Measurements from ENCODE around the gene ERLIN1. TPM values are rescaled to one million over a fixed set of nuclear protein-coding genes. Genes with fewer than 3 reads are reported as not detected.

ERLIN1 gene
- total RNA-seq, 1 experiment from 2014 or later: 23.5 TPM

GRCh38 chr10:100153239-100153825, 32.5 kb downstream of the ERLIN1 start:
- CTCF ChIA-PET: no interaction called here
- Mint-ChIP-seq H3K9me3 (no peaks in the 10 kb centered on the region), H3K27ac (no peak overlapping the region), H3K4me3 (no peak overlapping the region), H3K4me1 (peaks cover 14% of the 10 kb centered on the region), H3K36me3 (peaks cover 37% of the 10 kb centered on the region), H3K27me3 (ENCODE audit: low read depth) (no peaks in the 10 kb centered on the region)
- TF ChIP-seq ZNF425 (CRISPR knock-in tag; conservative IDR thresholded peaks at IDR 0.05): no peak
- TF ChIP-seq ZSCAN18 (CRISPR knock-in tag; IDR thresholded peaks at IDR 0.05): no peak
- no peak for TF ChIP-seq ZNF138 (CRISPR knock-in tag; conservative IDR thresholded peaks at IDR 0.05)
- no peak for ATAC-seq
- POLR2A ChIA-PET: no interaction called here
- no peak for DNase-seq (ENCODE audit: low spot score)

GRCh38 chr10:100151723-100152300, 34.0 kb downstream of the ERLIN1 start:
- Mint-ChIP-seq H3K9me3 (no peaks in the 10 kb centered on the region), H3K36me3 (peaks cover 35% of the 10 kb centered on the region), H3K27ac (no peak overlapping the region), H3K4me1 (peaks cover 14% of the 10 kb centered on the region), H3K4me3 (no peak overlapping the region), H3K27me3 (ENCODE audit: low read depth) (no peaks in the 10 kb centered on the region)
- DNase-seq (ENCODE audit: low spot score): no peak
- ATAC-seq: no peak
- CTCF ChIA-PET: no interaction called here
- no peak for TF ChIP-seq ZMAT4 (CRISPR knock-in tag; IDR thresholded peaks at IDR 0.05)
- TF ChIP-seq MAX (CRISPR knock-in tag; IDR thresholded peaks at IDR 0.05): no peak
- TF ChIP-seq ATF6 (CRISPR knock-in tag; IDR thresholded peaks at IDR 0.05): no peak
- TF ChIP-seq ZNF281 (CRISPR knock-in tag; IDR thresholded peaks at IDR 0.05): no peak
- TF ChIP-seq RELA (CRISPR knock-in tag; IDR thresholded peaks at IDR 0.05; ENCODE audit: borderline replicate concordance): no peak
- no peak for TF ChIP-seq E2F4 (CRISPR knock-in tag; IDR thresholded peaks at IDR 0.05; ENCODE audit: borderline replicate concordance, low read depth)
- POLR2A ChIA-PET: no interaction called here

All from WTC11 (cell line).